H9 (cell line): Measurements from ENCODE around the gene ARHGEF17. TPM values are rescaled to one million over a fixed set of nuclear protein-coding genes. Genes with fewer than 3 reads are reported as not detected.

ENCODE experiments used
- DNase-seq: peaks from one replicate; pipeline ENCODE4 v3.0.0-alpha.2; 2017
- H2AFZ ChIP-seq: one replicate; pipeline ENCODE4 v1.6.1; 2013; ENCODE audit warnings: mild to moderate bottlenecking, low read length, control low read depth, moderate library complexity
- H2AK5ac ChIP-seq: 2 replicates; pipeline ENCODE4 v1.6.1; 2013; ENCODE audit warnings: low read length, control low read depth, mixed read lengths; ENCODE audit not compliant: insufficient read length
- H2BK120ac ChIP-seq: one replicate; pipeline ENCODE4 v1.6.1; 2013; ENCODE audit warnings: low read depth, mild to moderate bottlenecking, low read length, control low read depth, inconsistent platforms; ENCODE audit not compliant: poor library complexity, severe bottlenecking
- H2BK12ac ChIP-seq: 2 replicates; pipeline ENCODE4 v1.6.1; 2013; ENCODE audit warnings: low read length, control low read depth, mixed read lengths, low read depth; ENCODE audit not compliant: insufficient read length
- H2BK15ac ChIP-seq: 2 replicates; pipeline ENCODE4 v1.6.1; 2013; ENCODE audit warnings: low read depth, low read length, control low read depth
- H2BK20ac ChIP-seq: one replicate; pipeline ENCODE4 v1.6.1; 2013; ENCODE audit warnings: low read depth, mild to moderate bottlenecking, low read length, control low read depth, inconsistent platforms; ENCODE audit not compliant: poor library complexity, severe bottlenecking
- H2BK5ac ChIP-seq: 2 replicates; pipeline ENCODE4 v1.6.1; 2013; ENCODE audit warnings: low read length, control low read depth, mixed read lengths; ENCODE audit not compliant: insufficient read length
- H3K14ac ChIP-seq: 2 replicates; pipeline ENCODE4 v1.6.1; 2013; ENCODE audit warnings: low read length, control low read depth; ENCODE audit not compliant: insufficient read depth
- H3K18ac ChIP-seq: 2 replicates; pipeline ENCODE4 v1.6.1; 2013; ENCODE audit warnings: low read depth, mild to moderate bottlenecking, mixed read lengths, low read length, control low read depth; ENCODE audit not compliant: insufficient read length
- H3K23ac ChIP-seq: 2 replicates; pipeline ENCODE4 v1.6.1; 2013; ENCODE audit warnings: low read length, control low read depth, mixed read lengths, low read depth; ENCODE audit not compliant: insufficient read length
- H3K23me2 ChIP-seq: 2 replicates; pipeline ENCODE4 v1.6.1; 2013; ENCODE audit warnings: low read depth, mild to moderate bottlenecking, mixed read lengths, low read length, control low read depth; ENCODE audit not compliant: insufficient read length, poor library complexity, severe bottlenecking
- H3K27ac ChIP-seq: 2 replicates; pipeline ENCODE4 v1.5.1; 2013; ENCODE audit warnings: low read length, control low read depth, mixed read lengths, low read depth; ENCODE audit not compliant: insufficient read length
- H3K27me3 ChIP-seq: 2 replicates; pipeline ENCODE4 v1.6.1; 2013; ENCODE audit warnings: low read length, control low read depth, inconsistent platforms; ENCODE audit not compliant: insufficient read depth
- H3K4ac ChIP-seq: 2 replicates; pipeline ENCODE4 v1.6.1; 2013; ENCODE audit warnings: low read depth, mild to moderate bottlenecking, control low read depth, inconsistent platforms, low read length, moderate library complexity
- H3K4me1 ChIP-seq: 2 replicates; pipeline ENCODE4 v1.6.1; 2013; ENCODE audit warnings: low read length, control low read depth, inconsistent platforms; ENCODE audit not compliant: insufficient read depth
- H3K4me2 ChIP-seq: 2 replicates; pipeline ENCODE4 v1.6.1; 2013; ENCODE audit warnings: low read length, control low read depth, mixed read lengths; ENCODE audit not compliant: insufficient read length, insufficient read depth
- H3K56ac ChIP-seq: 2 replicates; pipeline ENCODE4 v1.6.1; 2013; ENCODE audit warnings: low read depth, mild to moderate bottlenecking, mixed read lengths, low read length, control low read depth; ENCODE audit not compliant: insufficient read length
- H3K79me1 ChIP-seq: 2 replicates; pipeline ENCODE4 v1.6.1; 2013; ENCODE audit warnings: low read depth, mild to moderate bottlenecking, moderate library complexity, low read length, control low read depth, inconsistent platforms; ENCODE audit not compliant: insufficient read depth, poor library complexity, severe bottlenecking
- H3K79me2 ChIP-seq: 2 replicates; pipeline ENCODE4 v1.6.1; 2013; ENCODE audit warnings: low read length, control low read depth, inconsistent platforms; ENCODE audit not compliant: insufficient read depth
- H3K9ac ChIP-seq: 2 replicates; pipeline ENCODE4 v1.6.1; 2013; ENCODE audit warnings: low read length, control low read depth, mixed read lengths; ENCODE audit not compliant: insufficient read length; ENCODE audit errors: extremely low read depth
- H3K9me3 ChIP-seq: one replicate; pipeline ENCODE4 v1.6.1; 2013; ENCODE audit warnings: low read depth, low read length, inconsistent platforms; ENCODE audit not compliant: control insufficient read depth
- H3T11ph ChIP-seq: one replicate; pipeline ENCODE4 v1.6.1; 2013; ENCODE audit warnings: mild to moderate bottlenecking, low read length, control low read depth, inconsistent platforms
- H4K20me1 ChIP-seq: one replicate; pipeline ENCODE4 v1.6.1; 2013; ENCODE audit not compliant: control insufficient read depth, insufficient read length, insufficient read depth
- H4K5ac ChIP-seq: 2 replicates; pipeline ENCODE4 v1.6.1; 2013; ENCODE audit warnings: low read depth, mild to moderate bottlenecking, mixed read lengths, low read length, control low read depth; ENCODE audit not compliant: insufficient read length
- H4K8ac ChIP-seq: replicated peaks from 2 replicates; pipeline ENCODE4 v1.6.1; 2013; ENCODE audit warnings: low read length, control low read depth, mixed read lengths, low read depth; ENCODE audit not compliant: insufficient read length
- H4K91ac ChIP-seq: 2 replicates; pipeline ENCODE4 v1.6.1; 2013; ENCODE audit warnings: low read depth, mild to moderate bottlenecking, moderate library complexity, mixed read lengths, low read length, control low read depth; ENCODE audit not compliant: insufficient read length
- H3K27ac Mint-ChIP-seq, 3 experiments: 2 replicates in 2 of 3; 3 replicates in 1 of 3; pipeline ENCODE4 v1.8.0; 2020 to 2021; ENCODE audit warnings: mixed read lengths in 3 of 3, mild to moderate bottlenecking in 1 of 3, moderate library complexity in 1 of 3
- H3K27me3 Mint-ChIP-seq: 2 replicates; pipeline ENCODE4 v1.8.0; 2021; ENCODE audit warnings: low read depth, mild to moderate bottlenecking, moderate library complexity, mixed read lengths
- H3K36me3 Mint-ChIP-seq, 3 experiments: 2 replicates in 2 of 3; 3 replicates in 1 of 3; pipeline ENCODE4 v1.8.0; 2020 to 2021; ENCODE audit warnings: low read depth in 3 of 3, mixed read lengths in 3 of 3; ENCODE audit not compliant: insufficient read depth in 1 of 3
- H3K4me1 Mint-ChIP-seq, 2 experiments: 2 replicates each; pipeline ENCODE4 v1.8.0; 2020; ENCODE audit warnings: mixed read lengths in 2 of 2
- H3K4me3 Mint-ChIP-seq, 2 experiments: 2 replicates in 1 of 2; 3 replicates in 1 of 2; pipeline ENCODE4 v1.8.0; 2020 to 2021; ENCODE audit warnings: mild to moderate bottlenecking in 2 of 2, mixed read lengths in 2 of 2, moderate library complexity in 1 of 2
- H3K9me3 Mint-ChIP-seq, 2 experiments: 2 replicates in 1 of 2; 3 replicates in 1 of 2; pipeline ENCODE4 v1.8.0; 2020; ENCODE audit warnings: mild to moderate bottlenecking in 2 of 2, mixed read lengths in 2 of 2, moderate library complexity in 1 of 2
- WGBS: extraction: QIAGEN DNeasy Blood & Tissue Kit; methylation state at CpG from one replicate; pipeline ENCODE4 v1.1.7; 2013; ENCODE audit warnings: missing lambda C conversion rate, low lambda C conversion rate, mixed read lengths; ENCODE audit not compliant: insufficient read length; ENCODE audit errors: extremely low coverage; 5-methylcytosine and 5-hydroxymethylcytosine counted together
- total RNA-seq: library from RNA; stranded (reverse); gene quantifications from 2 replicates; pipeline ENCODE4 v1.2.1, GENCODE V29; 2021
- TF ChIP-seq, protein P1 (sequence below): fragments of 200-600 bp; sonication (generic); conservative IDR thresholded peaks from 3 replicates; pipeline ENCODE4 v1.8.0; 2021; ENCODE audit warnings: antibody characterized with exemption, mild to moderate bottlenecking

ARHGEF17 gene
- total RNA-seq, 1 experiment from 2014 or later, result 7.4 TPM

DNA sequence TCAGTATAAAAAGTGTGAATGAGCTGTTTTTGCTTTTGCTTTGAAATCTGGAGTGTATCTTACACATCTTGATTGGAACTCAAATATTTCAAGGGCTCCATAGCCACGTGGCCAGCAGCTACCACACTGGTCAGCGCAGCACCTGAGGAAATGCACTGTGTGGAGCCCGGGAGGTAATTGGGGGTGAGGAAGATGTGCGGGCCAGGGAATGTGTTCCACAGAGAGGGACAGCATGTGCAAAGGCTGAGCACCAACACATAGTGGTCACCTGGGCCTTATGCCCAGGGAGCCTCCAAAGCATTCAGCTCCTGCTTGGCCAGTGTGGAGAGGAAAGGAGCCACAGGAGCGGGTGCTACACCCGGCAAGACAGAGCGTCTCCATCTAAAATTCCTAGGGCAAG, 88.9 kb downstream of the ARHGEF17 start:
- H3K36me3 Mint-ChIP-seq, result peaks cover 0 to 3% (median 0%) of the 10 kb centered on the region in 3 experiments; a peak in 1 of 7 replicates
- Histone ChIP-seq H3K4me2 (no peak overlapping the region), H3K14ac (no peak overlapping the region), H2BK20ac (no peak overlapping the region), H3K27ac (no peak overlapping the region), H3K79me1 (no peaks in the 10 kb centered on the region), H4K20me1 (no peaks in the 10 kb centered on the region), H4K91ac (no peak overlapping the region), H3K9ac (no peak overlapping the region), H3K56ac (no peak overlapping the region), H3K4ac (no peak overlapping the region), H3K4me1 (no peaks in the 10 kb centered on the region), H2BK5ac (no peak overlapping the region), H3K27me3 (no peaks in the 10 kb centered on the region), H2BK120ac (no peak overlapping the region), H3T11ph (no peak overlapping the region), H2BK12ac (no peak overlapping the region), H2AK5ac (no peak overlapping the region), H4K8ac (no peak overlapping the region), H2AFZ (no peak overlapping the region), H4K5ac (no peak overlapping the region), H3K79me2 (no peaks in the 10 kb centered on the region), H3K18ac (no peak overlapping the region), H3K23ac (no peak overlapping the region), H2BK15ac (no peak overlapping the region), H3K9me3 (no peaks in the 10 kb centered on the region), H3K23me2 (no peaks in the 10 kb centered on the region)
- H3K4me3 Mint-ChIP-seq, result no peak overlapping the region
- H3K4me1 Mint-ChIP-seq, result peaks cover 8 to 10% of the 10 kb centered on the region in 2 experiments
- DNase-seq, result no peak
- TF ChIP-seq, protein P1, sequence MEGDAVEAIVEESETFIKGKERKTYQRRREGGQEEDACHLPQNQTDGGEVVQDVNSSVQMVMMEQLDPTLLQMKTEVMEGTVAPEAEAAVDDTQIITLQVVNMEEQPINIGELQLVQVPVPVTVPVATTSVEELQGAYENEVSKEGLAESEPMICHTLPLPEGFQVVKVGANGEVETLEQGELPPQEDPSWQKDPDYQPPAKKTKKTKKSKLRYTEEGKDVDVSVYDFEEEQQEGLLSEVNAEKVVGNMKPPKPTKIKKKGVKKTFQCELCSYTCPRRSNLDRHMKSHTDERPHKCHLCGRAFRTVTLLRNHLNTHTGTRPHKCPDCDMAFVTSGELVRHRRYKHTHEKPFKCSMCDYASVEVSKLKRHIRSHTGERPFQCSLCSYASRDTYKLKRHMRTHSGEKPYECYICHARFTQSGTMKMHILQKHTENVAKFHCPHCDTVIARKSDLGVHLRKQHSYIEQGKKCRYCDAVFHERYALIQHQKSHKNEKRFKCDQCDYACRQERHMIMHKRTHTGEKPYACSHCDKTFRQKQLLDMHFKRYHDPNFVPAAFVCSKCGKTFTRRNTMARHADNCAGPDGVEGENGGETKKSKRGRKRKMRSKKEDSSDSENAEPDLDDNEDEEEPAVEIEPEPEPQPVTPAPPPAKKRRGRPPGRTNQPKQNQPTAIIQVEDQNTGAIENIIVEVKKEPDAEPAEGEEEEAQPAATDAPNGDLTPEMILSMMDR, result no peak
- H3K27me3 Mint-ChIP-seq, result peaks cover 2% of the 10 kb centered on the region
- no CpG with 5 or more reads among the region's 7 CpGs for WGBS
- H3K9me3 Mint-ChIP-seq, result no peaks in the 10 kb centered on the region
- H3K27ac Mint-ChIP-seq, result no peak overlapping the region
